GM19351 (cell line): ENCODE data around the gene SLC5A10.
"Not testable (repeated sequence)": the region's sequence is repeated elsewhere in the genome, so short reads cannot be mapped to it uniquely, and the experiment has no call there.

Experiments used
- ATAC-seq: cut with Tn5 transposase; IDR thresholded peaks from one replicate; pipeline ENCODE4 v1.9.1; 2021; ENCODE audit warnings: mild to moderate bottlenecking, moderate library complexity; ENCODE audit not compliant: unreplicated experiment

The SLC5A10 gene

GRCh38 chr17:19038007-19038406 is 86.0 kb downstream of the SLC5A10 start:
- not testable (repeated sequence) for ATAC-seq

- ATAC-seq, result not testable (repeated sequence)
These were observed 86.8 kb downstream of the SLC5A10 start for GRCh38 chr17:19038730-19039129.

- not testable (repeated sequence) for ATAC-seq
These were observed 88.4 kb downstream of the SLC5A10 start for GRCh38 chr17:19040350-19040749.

- ATAC-seq, result not testable (repeated sequence)
These were observed 89.9 kb downstream of the SLC5A10 start for GRCh38 chr17:19041871-19042270.

DNA sequence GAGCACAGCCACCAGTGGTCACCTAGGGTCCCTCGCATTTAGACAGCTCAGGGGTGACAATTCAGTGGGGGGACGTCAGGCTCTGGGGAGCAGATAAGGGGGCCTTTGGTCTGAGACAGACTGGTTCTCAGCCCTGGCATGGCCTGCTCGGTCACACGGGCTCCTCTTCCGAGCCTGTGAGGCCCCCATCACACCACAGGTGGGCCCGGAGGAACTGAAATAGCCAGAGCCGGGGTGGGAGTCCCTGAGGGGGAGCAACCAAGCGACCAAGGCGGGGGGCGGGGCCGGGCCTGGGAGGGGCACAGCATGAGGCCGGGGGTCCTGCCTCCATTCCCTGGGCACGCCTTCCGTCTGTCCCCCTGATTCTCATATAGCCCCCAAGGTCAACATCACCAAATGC is 90.4 kb downstream of the SLC5A10 start:
- not testable (repeated sequence) for ATAC-seq

DNA sequence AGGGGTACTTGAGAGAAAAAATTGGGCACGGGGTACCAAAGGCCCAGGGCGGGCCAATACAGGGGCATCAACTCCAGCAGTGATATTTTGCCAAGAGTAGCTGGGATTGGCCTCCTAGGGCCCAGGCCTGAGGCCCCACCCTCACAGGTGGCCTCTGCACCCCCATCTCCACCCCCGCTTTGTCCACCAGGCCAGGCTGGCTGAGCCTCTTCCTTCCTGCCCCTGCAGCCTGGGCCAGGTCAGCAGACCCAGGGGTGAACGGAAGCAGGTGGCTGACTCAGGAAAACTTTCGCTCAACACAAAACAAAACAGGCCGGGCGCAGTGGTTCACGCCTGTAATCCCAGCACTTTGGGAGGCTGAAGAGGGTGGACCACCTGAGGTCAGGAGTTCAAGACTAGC is 91.1 kb downstream of the SLC5A10 start:
- not testable (repeated sequence) for ATAC-seq

- not testable (repeated sequence) for ATAC-seq
These were observed 92.7 kb downstream of the SLC5A10 start for GRCh38 chr17:19044643-19045042.

DNA sequence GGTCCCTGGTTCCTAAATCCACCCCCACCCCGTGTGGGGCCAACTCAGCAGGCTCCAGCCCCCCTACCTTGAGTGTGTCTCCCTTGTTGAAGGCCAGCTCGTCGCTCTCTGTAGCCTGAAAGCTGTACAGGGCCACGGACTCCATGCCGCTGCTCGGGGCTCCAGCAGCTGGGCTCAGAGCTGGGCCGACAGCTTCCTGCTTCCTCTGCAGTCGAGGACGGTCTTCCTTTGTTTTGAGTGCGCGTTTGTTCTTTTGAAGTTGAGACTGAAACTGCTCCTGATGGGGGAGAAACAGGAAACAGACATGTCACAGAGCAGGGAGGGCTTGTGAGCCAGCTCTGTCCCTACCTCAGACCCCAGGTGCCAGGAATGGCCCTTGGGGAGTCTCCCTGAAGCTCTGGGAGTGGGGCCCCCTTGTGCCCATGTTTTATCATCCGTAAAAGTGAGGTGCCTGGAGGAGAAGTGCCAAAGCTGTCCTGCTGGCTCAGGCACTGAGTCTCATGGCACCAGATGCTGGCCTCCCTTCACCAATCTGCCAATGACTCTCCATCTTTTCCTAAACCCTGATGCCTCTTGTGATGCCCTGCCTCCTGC is 94.9 kb downstream of the SLC5A10 start, which contains the start of gene GRAP:
Gene GRAP (minus strand): TSS at position 176 of the 594 bp plus-strand sequence. CDS start 31 bp downstream, at position 145.
- ATAC-seq, result not testable (repeated sequence)

GRCh38 chr17:19047510-19047909 is 95.5 kb downstream of the SLC5A10 start:
- ATAC-seq, result not testable (repeated sequence)

GRCh38 chr17:19048826-19049225 is 96.9 kb downstream of the SLC5A10 start:
- ATAC-seq, result not testable (repeated sequence)

DNA sequence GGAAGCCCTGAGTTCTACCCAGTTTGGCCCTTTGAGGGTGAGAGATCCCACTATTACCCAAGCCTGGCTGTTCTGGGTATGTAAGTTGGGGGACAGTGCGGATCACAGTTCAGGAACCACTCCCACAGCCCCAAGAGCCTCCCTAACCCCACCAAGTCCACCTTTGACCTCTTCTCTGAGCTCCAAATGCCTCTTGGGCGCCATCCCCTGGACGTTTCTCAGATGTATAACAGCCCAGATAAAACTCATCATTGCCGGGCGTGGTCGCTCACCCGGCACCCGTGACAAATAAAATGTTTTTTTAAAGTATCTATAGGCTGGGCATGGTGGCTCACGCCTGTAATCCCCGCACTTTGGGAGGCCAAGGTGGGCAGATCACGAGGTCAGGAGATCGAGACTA is 103.5 kb downstream of the SLC5A10 start:
- ATAC-seq, result not testable (repeated sequence)

DNA sequence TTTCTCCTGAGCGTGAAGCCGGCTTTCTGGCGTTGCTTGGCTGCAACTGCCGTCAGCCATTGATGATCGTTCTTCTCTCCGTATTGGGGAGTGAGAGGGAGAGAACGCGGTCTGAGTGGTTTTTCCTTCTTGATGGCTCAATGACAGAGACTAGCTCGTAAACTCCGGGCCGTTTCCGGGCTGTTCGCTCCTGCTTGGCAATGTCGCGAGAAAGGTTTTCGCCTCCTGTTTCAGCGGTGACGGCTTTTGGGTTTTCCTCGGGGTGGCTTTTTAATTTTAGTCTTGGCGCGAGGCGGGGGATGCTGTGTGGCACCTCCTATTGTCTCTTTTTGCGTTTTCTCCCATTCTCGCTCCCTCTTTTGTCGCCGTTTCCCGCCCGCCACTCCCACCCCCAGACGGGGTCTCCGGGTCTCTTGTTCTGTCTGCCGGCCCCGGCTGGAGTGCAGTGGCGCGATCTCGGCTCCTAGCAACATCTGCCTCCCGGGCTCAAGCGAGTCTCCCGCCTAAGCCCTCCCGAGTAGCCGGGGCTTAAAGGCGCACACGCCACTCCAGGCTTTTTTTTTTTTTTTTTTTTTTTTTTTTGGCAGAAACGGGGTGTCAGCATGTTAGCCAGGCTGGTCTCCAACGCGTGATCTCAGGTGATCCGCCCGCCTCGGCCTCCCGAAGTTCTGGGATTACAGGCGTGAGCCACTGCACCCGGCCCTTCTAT is 110.2 kb downstream of the SLC5A10 start:
- ATAC-seq, result peak; percentile 65

- ATAC-seq, result peak; percentile 75
These were observed 110.9 kb downstream of the SLC5A10 start for GRCh38 chr17:19062718-19063325.

GRCh38 chr17:19063326-19063956 is 111.5 kb downstream of the SLC5A10 start:
- not testable (repeated sequence) for ATAC-seq

GRCh38 chr17:19064378-19064777 is 112.4 kb downstream of the SLC5A10 start:
- ATAC-seq, result not testable (repeated sequence)

- ATAC-seq, result peak; percentile 88
These were observed 118.6 kb downstream of the SLC5A10 start for GRCh38 chr17:19070318-19071168.
